ENCODE data around the gene ANKIB1.
"Not testable (repeated sequence)": the region's sequence is repeated elsewhere in the genome, so short reads cannot be mapped to it uniquely, and the experiment has no call there.

ANKIB1 gene

GRCh38 chr7:92402920-92403759, 157.4 kb downstream of the ANKIB1 start:
- FAIRE-seq (no peak), DNase-seq (ENCODE audit: low spot score) (no peak)

- no peak for FAIRE-seq
- DNase-seq (ENCODE audit: low spot score) = no peak
Observed at GRCh38 chr7:92403760-92404074, 157.9 kb downstream of the ANKIB1 start.

- DNase-seq (ENCODE audit: low spot score) (no peak), FAIRE-seq (no peak)
Observed at GRCh38 chr7:92404170-92404614, 158.4 kb downstream of the ANKIB1 start.

- DNase-seq (ENCODE audit: low spot score) (no peak), FAIRE-seq (no peak)
Observed at GRCh38 chr7:92409357-92409756, 163.6 kb downstream of the ANKIB1 start.

- FAIRE-seq; DNase-seq (ENCODE audit: low spot score): not testable (repeated sequence)
Observed at GRCh38 chr7:92410162-92410561, 164.4 kb downstream of the ANKIB1 start.

GRCh38 chr7:92412745-92413144, 167.0 kb downstream of the ANKIB1 start:
- FAIRE-seq (no peak), DNase-seq (ENCODE audit: low spot score) (no peak)

GRCh38 chr7:92413550-92413949, 167.8 kb downstream of the ANKIB1 start:
- no peak for FAIRE-seq
- DNase-seq (ENCODE audit: low spot score) = no peak

- FAIRE-seq (no peak), DNase-seq (ENCODE audit: low spot score) (no peak)
Observed at GRCh38 chr7:92415225-92415624, 169.5 kb downstream of the ANKIB1 start.

GRCh38 chr7:92417913-92418312, 172.1 kb downstream of the ANKIB1 start:
- DNase-seq (ENCODE audit: low spot score) (no peak), FAIRE-seq (no peak)

- FAIRE-seq (no peak), DNase-seq (ENCODE audit: low spot score) (no peak)
Observed at GRCh38 chr7:92421676-92422435, 176.1 kb downstream of the ANKIB1 start.

GRCh38 chr7:92422926-92423325, 177.2 kb downstream of the ANKIB1 start:
- no peak for FAIRE-seq
- DNase-seq (ENCODE audit: low spot score) = no peak

- no peak for FAIRE-seq
- DNase-seq (ENCODE audit: low spot score) = no peak
Observed at GRCh38 chr7:92423710-92424131, 177.9 kb downstream of the ANKIB1 start.

- DNase-seq (ENCODE audit: low spot score) (no peak), FAIRE-seq (no peak)
Observed at GRCh38 chr7:92425311-92425947, 179.7 kb downstream of the ANKIB1 start.

GRCh38 chr7:92427193-92427592, 181.4 kb downstream of the ANKIB1 start:
- FAIRE-seq (no peak), DNase-seq (ENCODE audit: low spot score) (no peak)

- DNase-seq (ENCODE audit: low spot score) = no peak
- FAIRE-seq = no peak
Observed at GRCh38 chr7:92432299-92432946, 186.6 kb downstream of the ANKIB1 start.

GRCh38 chr7:92433019-92433418, 187.2 kb downstream of the ANKIB1 start:
- DNase-seq (ENCODE audit: low spot score) = no peak

GRCh38 chr7:92435542-92435941, 189.8 kb downstream of the ANKIB1 start:
- DNase-seq (ENCODE audit: low spot score) (no peak), FAIRE-seq (no peak)

More at GRCh38 chr7:92433019-92433418, 187.2 kb downstream of the ANKIB1 start:
- FAIRE-seq = no peak

GRCh38 chr7:92436612-92437445, 191.1 kb downstream of the ANKIB1 start:
- no peak for FAIRE-seq
- no peak for DNase-seq (ENCODE audit: low spot score)

- DNase-seq (ENCODE audit: low spot score) (no peak), FAIRE-seq (no peak)
Observed at GRCh38 chr7:92437956-92438491, 192.2 kb downstream of the ANKIB1 start.

GRCh38 chr7:92442720-92443119, 196.9 kb downstream of the ANKIB1 start:
- FAIRE-seq; DNase-seq (ENCODE audit: low spot score): not testable (repeated sequence)

Measured in RCC 7860 (cell line).